Gastrocnemius medialis (tissue), 4 donors: ENCODE data around the gene TMEM198.

Experiments used
- CTCF ChIP-seq, 5 experiments: fragments of 450-650 bp in 3 of 5; fragments of 200-600 bp in 2 of 5; sonication (generic) in 2 of 5; IDR thresholded peaks in 4 of 5; conservative IDR thresholded peaks in 1 of 5; 1 replicate in 4 of 5; 2 replicates in 1 of 5; pipeline ENCODE4 v1.5.1; 2016 to 2019; ENCODE audit warnings: antibody characterized with exemption in 5 of 5, mild to moderate bottlenecking in 3 of 5, moderate library complexity in 3 of 5
- POLR2A ChIP-seq, 2 donors: fragments of 450-650 bp; IDR thresholded peaks; one replicate each; pipeline ENCODE4 v1.6.1; 2017; ENCODE audit warnings: antibody characterized with exemption in 2 of 2, mild to moderate bottlenecking in 2 of 2, moderate library complexity in 2 of 2

GRCh38 chr2:219547621-219548020 is 3.8 kb downstream of the TMEM198 start:
- no peak for TF ChIP-seq POLR2A (IDR thresholded peaks at IDR 0.05)
- TF ChIP-seq CTCF (IDR thresholded peaks at IDR 0.05 in 4 of 5, conservative IDR thresholded peaks at IDR 0.05 in 1 of 5), result no peak
